HG03342 (cell line): ENCODE data around the gene PDLIM7.
"Not testable (repeated sequence)": the region's sequence is repeated elsewhere in the genome, so short reads cannot be mapped to it uniquely, and the experiment has no call there.

ENCODE experiments used
- ATAC-seq: cut with Tn5 transposase; IDR thresholded peaks from one replicate; pipeline ENCODE4 v1.9.1; 2021; ENCODE audit warnings: mild to moderate bottlenecking, moderate library complexity; ENCODE audit not compliant: unreplicated experiment

PDLIM7 gene

GRCh38 chr5:177491983-177492746, 5.2 kb downstream of the PDLIM7 start:
- ATAC-seq: no peak

- no peak for ATAC-seq
Measured at GRCh38 chr5:177491429-177491945, 5.9 kb downstream of the PDLIM7 start.

- no peak for ATAC-seq
Measured at GRCh38 chr5:177490992-177491391, 6.4 kb downstream of the PDLIM7 start.

GRCh38 chr5:177490311-177490991, 7.0 kb downstream of the PDLIM7 start:
- no peak for ATAC-seq

- ATAC-seq: no peak
Measured at GRCh38 chr5:177489119-177489716, 8.2 kb downstream of the PDLIM7 start.

- no peak for ATAC-seq
Measured at GRCh38 chr5:177487975-177488374, 9.4 kb downstream of the PDLIM7 start.

GRCh38 chr5:177487144-177487543, 10.3 kb downstream of the PDLIM7 start:
- no peak for ATAC-seq

- no peak for ATAC-seq
Measured at GRCh38 chr5:177486256-177486655, 11.1 kb downstream of the PDLIM7 start.

- not testable (repeated sequence) for ATAC-seq
Measured at GRCh38 chr5:177485753-177486152, 11.7 kb downstream of the PDLIM7 start.

GRCh38 chr5:177484902-177485549, 12.4 kb downstream of the PDLIM7 start:
- ATAC-seq: no peak

- ATAC-seq: no peak
Measured at GRCh38 chr5:177483994-177484901, 13.2 kb downstream of the PDLIM7 start.

GRCh38 chr5:177483042-177483441, 14.4 kb downstream of the PDLIM7 start:
- ATAC-seq: no peak

- no peak for ATAC-seq
Measured at GRCh38 chr5:177482359-177482795, 15.0 kb downstream of the PDLIM7 start.

- ATAC-seq: no peak
Measured at GRCh38 chr5:177479774-177480173, 17.6 kb downstream of the PDLIM7 start.

GRCh38 chr5:177478711-177479646, 18.4 kb downstream of the PDLIM7 start:
- ATAC-seq: no peak

GRCh38 chr5:177477701-177478477, 19.5 kb downstream of the PDLIM7 start:
- ATAC-seq: no peak

GRCh38 chr5:177476531-177477233, 20.7 kb downstream of the PDLIM7 start:
- no peak for ATAC-seq
